NCI-H774 (cell line): ENCODE measurements around the gene LINC00632.
"Not testable (repeated sequence)": the region's sequence is repeated elsewhere in the genome, so short reads cannot be mapped to it uniquely, and the experiment has no call there.

Experiments
- DNase-seq: peaks from one replicate; lab custom pipeline; 2025; lab: John Stamatoyannopoulos, UW

Gene LINC00632

DNA sequence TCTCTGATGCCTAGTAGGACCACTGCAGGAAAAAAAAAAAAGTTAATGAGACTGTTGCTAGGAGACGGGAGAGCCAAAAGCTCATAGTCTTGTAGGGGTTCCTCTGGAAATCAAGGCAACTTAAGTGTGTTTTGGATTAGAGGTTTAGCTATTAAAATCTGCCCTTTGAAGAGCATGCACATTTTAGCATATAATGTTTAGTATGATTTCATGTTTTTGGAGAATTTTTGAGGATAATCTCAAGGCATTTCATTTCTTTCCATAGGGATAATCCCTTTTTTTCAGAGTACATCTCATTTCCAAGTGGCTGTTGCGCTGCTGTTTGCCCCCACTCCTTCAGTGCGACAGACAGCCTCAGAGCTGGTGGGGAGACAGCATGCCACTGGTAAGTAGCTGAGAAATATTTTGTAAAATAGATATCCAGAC is at the start of gene LINC00632:
TSS of gene LINC00632 (plus strand) at position 339 of the 426 bp plus-strand sequence.
- no peak for DNase-seq

DNA sequence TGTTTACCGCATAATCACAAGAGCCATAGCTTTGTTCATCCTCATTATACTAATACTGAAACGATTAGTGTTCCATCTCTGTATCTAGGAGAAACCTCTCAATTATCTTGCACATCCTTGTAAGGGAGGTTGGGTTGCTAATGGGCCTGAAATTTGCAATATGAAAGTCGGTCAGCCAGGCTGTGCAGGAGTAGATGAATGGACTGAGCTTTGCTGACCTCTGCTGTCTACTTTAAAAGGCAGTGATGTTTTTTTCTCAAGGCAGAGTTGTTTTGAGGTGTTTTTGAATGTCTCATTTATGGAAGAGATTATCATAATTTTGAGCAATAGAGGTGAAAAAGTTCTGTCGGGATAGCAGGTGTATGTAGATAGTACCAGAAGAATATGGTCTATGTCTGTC is 47.9 kb upstream of the LINC00632 start:
- no peak for DNase-seq

DNA sequence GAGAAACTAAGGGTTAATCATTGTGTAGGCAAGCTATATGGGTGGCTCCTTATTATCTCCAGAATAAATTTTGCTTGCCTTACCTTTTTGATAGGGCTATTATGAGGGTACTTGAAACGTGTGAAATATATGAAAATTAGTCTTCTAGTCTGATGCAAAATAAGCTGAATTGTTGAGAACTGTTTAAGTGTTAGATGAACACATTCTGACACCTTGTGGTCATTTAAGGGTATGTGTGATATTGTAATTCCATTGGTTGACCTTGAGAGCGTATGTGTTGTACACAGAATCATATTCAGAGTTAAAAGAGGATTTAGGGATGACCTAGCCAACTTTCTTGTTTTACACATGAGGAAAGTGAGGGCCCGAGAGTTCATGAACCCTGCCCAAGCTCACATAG is 44.6 kb upstream of the LINC00632 start:
- no peak for DNase-seq

DNA sequence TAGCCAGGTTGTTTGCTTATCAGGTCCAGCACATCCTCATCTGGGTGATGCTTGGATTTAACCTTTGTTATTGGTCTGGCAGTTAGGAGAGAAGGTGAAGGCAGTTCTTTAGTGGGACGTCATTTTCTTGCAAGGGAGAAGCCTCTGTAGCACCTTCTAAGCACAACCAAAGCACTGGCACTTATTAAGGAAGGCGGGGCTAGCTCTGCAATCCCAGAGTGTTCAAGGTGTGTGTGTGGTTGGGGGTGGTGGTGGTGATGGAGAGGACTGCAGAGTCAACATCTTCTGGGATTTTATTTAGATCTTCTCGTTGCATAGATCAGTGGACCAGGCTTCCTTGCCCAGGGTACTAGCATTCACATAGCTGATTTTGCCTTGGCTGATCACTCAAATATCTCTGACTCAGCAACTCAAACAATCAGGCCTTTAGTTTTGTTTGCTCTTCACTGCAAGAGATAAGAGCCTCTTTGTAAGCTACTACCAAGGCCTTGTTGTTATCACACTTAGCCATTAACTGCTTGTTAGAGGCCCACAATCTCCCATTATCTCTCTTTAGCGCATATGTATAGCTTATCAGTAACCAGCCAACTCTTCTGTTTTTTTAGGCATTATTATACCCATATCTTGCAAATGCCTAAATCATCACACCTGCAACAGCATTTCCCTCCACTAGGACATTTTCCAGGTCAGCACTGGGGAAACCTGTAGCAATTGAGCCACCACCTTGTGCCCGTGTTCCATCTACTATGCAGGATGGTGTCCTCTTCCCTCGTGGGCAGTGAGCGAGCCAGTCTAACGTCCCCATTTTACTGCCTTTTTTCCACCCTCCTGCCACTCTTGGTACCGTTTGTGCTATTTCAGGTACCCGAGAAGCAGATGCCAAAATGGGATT is 36.5 kb upstream of the LINC00632 start:
- no peak for DNase-seq

DNA sequence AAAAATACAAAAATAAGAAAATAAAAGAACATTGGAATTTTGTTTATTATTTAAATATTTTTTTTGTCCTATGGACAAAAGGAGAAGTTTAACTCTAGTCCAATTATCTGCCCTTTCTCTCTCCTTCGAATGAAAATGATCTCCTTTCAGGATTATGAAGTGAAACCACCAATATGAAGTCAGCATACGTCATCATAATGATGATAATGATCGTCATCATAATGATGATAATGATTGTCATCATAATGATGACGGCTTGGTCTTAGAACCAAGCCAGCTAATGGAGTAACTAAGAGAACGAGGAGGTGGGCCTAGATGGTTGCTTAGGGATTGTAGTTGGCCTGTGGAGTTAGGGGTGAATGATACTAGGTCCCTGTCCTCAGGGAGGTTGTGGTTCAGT is 21.9 kb upstream of the LINC00632 start:
- no peak for DNase-seq

DNA sequence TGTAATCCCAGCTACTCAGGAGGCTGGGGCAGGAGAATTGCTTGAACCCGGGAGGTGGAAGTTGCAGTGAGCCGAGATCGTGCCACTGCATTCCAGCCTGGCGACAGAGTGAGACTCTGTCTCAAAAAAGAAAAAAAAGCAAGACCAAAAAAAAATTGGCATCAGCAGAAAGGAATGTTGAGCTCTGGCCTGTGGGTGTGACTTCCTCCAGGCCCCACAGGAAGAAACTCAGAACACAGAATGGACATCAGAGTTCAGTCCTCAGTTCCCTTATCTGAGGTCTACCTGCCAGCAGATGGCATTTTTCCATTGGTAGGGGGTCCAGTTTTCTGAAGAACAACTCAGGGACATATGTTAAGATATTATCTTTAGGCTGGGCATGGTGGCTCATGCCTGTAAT is 18.0 kb upstream of the LINC00632 start:
- not testable (repeated sequence) for DNase-seq

DNA sequence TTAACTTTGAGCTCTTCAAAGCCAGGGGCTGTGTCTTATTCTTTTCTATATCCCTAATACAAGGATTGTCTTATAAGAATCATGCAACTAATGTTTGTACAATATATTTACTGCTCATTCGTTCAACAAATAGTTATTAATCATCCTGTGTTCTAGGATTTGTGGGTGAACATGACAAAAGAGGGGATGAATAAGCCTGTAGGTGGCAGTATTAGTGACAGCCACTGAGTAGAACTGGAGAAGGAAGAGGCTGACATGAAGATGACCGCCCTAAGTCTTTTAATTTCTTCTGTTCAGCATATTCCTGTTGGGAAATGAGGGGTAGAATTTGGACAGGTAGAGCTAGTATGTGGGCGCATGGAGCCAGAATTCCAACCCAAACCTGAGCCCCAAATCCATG is 11.9 kb upstream of the LINC00632 start:
- no peak for DNase-seq

DNA sequence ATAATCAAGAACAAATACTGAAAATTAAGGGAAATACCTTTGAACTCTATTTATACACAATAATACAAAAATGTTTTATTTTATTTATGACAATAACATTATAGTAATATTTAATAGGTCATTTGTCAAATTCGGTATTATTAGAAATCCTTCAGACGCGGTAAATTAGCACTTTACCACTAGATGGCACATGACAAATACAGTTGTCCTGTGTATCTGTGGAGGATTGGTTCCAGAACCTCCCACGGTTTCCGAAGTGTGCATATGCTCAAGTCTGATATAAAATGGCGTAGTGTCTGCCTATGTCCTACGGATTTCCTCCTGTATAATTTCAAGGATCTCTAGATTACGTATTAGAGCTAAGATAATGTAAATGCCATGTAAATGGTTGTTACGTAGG is 8.1 kb upstream of the LINC00632 start:
- no peak for DNase-seq

DNA sequence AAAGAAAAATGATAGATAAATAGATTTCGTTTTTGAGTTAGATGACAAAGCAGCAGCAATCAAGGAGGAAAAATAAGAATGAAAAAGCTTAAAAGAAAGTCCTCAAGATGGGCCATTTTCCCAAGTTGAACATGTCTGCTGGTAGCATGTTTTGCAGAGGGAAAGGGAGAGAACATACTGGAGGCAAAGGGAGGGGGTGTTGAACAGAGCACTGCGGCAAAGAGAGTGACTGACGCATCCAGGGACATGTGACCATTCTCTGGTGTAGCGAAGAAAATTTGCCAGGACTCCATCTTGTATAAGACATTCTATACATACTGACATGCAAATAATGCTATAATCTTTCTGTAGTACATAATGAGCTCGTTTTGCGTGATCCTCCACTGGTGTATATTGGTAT is 1.2 kb downstream of the LINC00632 start:
- peak; percentile 0 for DNase-seq

DNA sequence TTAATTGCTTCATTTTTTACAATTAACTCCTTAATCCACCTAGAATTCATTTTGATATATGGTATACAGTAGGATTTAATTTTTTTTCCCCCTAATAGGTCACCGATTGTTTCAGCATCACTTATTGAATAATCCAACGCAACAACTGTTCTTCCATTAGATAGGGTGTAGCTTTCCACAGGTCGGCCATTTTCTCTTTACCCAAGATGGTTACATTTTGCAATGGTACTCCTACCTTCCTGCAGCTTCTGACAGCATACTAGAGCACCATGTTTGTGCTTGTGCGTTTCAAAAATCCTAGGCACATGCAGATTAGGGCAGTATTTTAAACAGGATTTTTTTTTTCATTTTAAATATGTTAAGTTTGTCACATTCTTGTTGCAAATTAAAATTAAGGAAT is 2.3 kb downstream of the LINC00632 start:
- DNase-seq, result no peak

DNA sequence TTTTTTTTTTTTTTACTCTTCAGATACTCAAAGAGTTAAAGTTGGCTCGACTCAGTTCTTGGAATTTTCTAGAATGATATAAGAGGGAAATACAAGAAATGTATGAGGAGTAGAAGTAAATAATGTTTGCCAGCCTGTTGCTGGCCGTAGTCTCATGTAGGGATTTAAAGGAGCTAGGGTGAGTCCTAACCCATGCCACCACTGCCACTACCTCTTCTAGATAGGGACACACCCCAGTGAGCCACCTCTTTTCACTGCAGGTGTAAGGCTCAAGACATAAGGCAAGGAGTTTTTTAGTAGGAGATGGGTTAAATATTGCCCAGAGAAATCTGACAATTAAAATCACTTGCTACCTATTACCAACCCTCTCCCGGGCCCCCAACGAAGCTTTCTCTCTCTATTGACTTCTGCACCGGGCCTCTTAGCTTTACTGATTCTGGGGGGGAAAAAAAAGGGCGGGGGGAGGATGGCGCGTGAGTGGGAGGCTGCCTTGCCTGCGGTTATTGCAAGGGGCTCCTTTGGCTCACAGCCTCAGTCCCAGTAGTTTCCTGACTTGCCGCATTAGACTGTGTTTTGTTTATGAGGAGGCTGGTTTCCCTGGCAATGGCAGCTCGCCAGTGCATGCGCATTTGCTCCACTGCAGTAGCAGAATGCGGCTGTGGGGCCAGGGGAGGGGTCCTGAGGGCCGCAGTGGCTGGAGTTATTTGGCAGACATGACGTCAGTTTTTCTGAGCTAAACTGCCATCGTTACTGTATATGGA is 3.0 kb downstream of the LINC00632 start:
- DNase-seq, result peak; percentile 0

DNA sequence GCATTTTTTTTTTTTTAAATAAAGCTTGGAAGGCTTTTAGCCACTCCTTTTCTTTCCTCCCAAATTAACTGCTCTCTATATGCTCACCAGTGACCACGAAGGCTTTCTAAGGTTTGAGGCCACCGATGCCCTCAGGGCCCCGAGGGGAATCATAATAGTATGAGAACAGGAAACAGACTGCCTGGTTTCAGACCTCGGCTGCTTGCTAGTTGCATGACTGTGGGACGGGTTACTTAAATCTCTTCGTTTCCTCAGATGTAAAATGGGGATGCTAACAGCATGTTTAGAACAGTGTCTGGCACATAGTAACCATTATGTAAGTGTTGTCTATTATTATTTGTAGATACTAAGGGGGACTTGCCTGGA is 3.6 kb downstream of the LINC00632 start:
- DNase-seq, result no peak

DNA sequence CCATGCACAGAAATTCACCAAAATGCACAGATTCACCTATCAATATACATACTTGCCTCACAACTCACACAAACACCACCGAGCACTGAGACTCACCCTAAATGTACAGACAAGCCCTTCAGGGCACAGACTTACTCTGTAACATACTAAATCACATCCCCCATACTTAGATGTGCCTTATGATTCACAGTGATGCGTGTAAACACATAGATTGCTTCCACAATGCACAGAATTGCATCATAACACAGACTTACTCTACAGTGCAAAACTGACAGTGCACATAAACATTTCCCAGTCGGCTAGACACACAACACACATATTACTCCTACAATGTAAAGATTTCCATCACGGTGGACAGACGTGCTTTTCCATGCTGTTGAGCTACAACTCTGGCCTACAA is 6.2 kb downstream of the LINC00632 start:
- no peak for DNase-seq

DNA sequence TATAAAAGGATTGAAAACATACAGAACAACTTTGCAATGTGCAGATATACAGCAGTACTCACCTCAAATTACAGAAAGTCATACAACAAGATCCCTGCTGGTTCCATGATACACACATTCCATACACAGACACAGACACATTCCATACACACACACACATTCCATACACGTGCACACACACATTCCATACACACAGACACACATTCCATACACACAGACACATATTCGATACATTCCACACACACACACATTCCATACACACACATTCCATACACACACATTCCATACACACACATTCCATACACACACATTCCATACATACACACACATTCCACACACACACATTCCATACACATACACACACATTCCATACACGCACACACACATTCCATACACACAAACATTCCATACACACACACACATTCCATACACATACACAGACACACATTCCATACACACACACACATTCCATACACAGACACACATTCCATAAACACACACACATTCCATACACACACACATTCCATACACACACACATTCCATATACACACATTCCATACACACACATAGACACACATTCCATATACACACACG is 13.7 kb downstream of the LINC00632 start:
- DNase-seq, result no peak

DNA sequence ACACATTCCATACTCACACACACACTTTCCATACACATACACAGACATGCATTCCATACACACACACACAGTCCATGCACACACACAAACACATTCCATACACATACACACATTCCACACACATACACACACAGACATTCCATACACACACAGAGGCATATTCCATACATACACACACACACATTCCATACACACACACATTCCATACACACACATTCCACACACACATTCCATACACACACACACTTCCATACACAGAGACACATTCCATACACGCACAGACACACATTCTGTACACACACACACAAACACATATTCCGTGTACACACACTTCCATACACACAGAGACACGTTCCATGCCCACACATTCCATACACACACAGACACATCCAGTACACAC is 14.8 kb downstream of the LINC00632 start:
- DNase-seq, result no peak

DNA sequence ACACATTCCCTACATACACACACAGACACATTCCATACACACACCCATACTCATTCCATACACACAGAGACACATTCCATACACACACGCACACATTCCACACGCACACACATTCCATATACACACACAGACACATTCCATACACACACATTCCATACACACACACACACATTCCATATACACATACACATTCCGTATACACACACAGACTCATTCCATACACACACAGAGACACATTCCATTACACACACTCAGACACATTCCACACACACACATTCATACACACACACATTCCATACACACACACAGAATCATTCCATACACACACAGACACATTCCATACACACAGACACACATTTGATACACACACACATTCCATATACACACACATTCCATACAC is 15.2 kb downstream of the LINC00632 start:
- DNase-seq, result no peak

DNA sequence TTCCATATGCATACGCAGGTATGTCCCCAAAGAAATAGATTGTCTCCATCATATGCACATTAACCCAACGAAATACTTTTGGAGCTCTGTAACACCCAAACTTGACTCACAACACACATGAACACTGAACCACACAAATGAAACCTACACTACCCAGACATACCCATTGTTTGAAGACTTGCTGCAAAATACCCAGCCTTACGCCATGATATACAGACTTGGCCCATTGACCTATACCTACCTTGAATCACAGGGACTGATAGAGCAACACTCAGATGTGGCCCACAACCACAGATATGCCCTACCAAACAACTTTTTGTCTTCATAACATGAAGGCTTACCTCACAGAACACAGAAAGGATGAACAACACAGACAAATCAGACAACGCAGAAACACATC is 15.9 kb downstream of the LINC00632 start:
- no peak for DNase-seq

DNA sequence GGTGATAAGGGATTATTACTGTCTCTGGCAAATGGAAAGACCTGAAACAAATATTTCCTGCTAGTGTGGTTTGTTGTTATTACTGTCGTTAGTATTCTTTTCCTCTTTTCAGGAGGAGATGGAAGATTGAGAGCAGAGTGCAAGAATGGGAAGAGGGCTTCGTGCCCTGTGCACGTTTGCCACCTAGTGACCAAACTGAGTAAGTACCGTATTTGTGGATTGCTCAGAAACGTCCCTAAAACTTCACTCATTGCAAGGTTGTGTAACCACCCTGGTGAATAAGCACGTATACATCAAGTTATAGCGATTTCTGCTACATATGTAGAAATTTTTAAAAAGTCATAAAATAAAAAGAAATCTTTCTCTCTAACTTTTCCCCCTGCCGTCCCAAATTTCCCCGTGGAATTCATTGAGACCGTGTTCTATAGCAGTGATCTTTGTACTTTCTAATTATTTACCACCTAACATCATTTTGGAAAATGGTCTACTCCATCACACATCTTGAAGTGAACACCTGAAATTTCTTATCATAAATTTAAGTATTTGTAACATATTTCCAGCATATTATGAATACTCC is 24.3 kb downstream of the LINC00632 start:
- DNase-seq, result peak; percentile 1

DNA sequence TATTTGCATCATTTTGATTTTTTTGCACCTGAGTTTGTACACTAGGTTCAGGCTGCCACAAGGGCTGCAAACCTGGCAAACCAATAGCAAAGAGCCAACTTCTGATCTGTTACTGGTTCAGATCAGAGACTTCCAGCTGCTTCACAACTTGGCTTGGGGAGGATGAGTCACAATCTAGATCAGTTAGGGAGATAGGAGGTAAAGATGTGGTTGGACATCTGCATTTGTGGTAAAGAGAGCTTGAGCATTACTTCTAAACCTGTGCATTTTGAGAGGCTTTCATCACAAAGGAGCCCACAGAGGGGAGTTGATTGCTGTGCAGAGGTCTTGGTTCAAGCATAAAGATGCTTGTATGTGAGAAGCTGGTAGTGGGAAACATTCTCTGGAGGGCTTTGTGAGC is 34.5 kb downstream of the LINC00632 start:
- DNase-seq, result no peak

DNA sequence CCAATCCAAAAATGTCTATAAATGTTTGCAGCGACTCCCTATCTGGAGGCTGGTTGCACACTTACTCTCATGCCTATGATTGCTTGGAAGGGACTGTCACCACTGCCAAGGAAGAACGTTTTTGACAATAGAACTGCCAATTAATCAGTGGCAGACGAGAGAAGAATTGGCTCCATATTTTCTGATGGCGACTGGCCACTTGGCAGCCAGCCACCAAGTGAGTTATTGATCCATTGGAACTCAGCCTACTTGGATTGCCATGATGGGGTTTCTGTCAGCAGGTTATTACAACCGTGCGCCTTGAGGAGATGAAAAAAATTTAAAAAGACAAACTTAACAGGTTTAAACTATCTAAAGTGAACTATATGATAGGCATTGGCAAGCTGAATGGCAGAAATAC is 47.4 kb downstream of the LINC00632 start:
- DNase-seq, result no peak

DNA sequence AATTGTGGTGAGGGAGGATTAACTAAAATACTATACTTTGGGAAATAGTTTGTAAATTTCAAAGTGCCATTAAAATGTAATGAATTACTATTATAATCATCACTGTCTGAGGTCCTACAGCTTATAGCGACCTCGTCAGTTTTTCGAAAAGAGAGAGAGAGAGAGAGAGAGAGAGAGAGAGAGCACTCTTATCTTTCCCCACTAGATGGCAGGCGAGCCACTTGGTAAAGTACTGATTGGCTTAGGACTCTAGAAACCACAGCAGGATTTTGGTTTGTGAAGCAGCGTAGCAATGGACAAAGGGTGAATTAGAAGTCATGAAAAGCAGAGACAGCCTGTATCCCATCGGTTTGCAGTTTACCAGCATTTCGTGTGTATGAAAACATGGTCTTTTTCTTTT is 52.5 kb downstream of the LINC00632 start:
- peak; percentile 11 for DNase-seq

DNA sequence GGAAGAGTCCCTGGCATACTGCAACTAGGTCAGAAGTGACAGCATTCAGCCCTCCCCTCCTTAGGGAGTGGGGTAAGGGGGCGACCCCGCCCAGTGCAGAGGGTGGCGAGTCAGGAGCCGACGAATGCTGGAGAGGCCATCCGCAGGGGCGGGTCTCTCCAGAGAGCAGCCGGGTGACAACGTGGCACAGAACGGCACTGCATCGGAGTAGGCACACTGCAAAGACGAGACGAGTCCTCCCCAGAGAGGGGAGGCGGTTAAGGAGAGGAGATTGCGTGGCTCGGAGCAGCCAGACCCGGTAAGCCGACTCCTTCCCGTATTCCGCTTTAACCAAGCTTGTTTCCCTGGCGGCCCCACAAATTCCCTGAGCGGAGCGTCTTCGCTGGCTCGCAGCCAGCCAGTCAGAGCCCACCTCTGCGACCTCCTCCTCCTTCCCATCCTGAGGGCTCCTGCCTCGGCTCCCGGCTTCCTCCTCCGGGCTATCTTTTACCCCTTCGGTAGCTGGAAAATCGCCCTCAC is 54.9 kb downstream of the LINC00632 start:
- no peak for DNase-seq
